Panc1 (cell line): ENCODE measurements around the gene NAA60. TPM values are rescaled to one million over a fixed set of nuclear protein-coding genes. Genes with fewer than 3 reads are reported as not detected.

Experiments used
- ATAC-seq: fragments of 200-7000 bp; cut with Tn5 transposase; 2 replicates; pipeline ENCODE4 v1.9.1; 2020; ENCODE audit warnings: mild to moderate bottlenecking, moderate library complexity
- BruUV-seq: library from RNA; stranded (reverse); fragments of 400-500 nt; replicated peaks from 2 replicates; lab custom pipeline; 2021; lab: Mats Ljungman, UMichigan
- CTCF ChIA-PET: fragments of 300-600 bp; sonication (Branson Sonifier 250); formaldehyde crosslinking; loops from one replicate; lab custom pipeline; 2022; ENCODE audit warnings: antibody characterized with exemption; lab: Charles Lee
- POLR2A ChIA-PET: fragments of 300-600 bp; sonication (Branson Sonifier 250); formaldehyde crosslinking; loops from one replicate; lab custom pipeline; 2022; ENCODE audit warnings: antibody characterized with exemption; lab: Charles Lee
- DNase-seq: peaks from one replicate; pipeline ENCODE4 v3.0.0-alpha.2; 2010; ENCODE audit warnings: low read depth, low spot score
- H3K27ac ChIP-seq: 2 replicates; pipeline ENCODE4 v1.5.1; 2011; ENCODE audit warnings: mild to moderate bottlenecking, low read length, inconsistent platforms
- H3K27me3 ChIP-seq: fragments of 200-500 bp; sonication (Bioruptor generic); 2 replicates; pipeline ENCODE4 v1.6.0; 2014; ENCODE audit warnings: low read length, inconsistent platforms; ENCODE audit not compliant: control insufficient read depth, insufficient read depth
- H3K36me3 ChIP-seq: fragments of 200-500 bp; sonication (Bioruptor generic); 2 replicates; pipeline ENCODE4 v1.5.1; 2014; ENCODE audit warnings: inconsistent platforms, mild to moderate bottlenecking, low read length, moderate library complexity; ENCODE audit not compliant: control insufficient read depth, insufficient read depth
- H3K4me1 ChIP-seq: 2 replicates; pipeline ENCODE4 v1.5.1; 2011; ENCODE audit warnings: inconsistent platforms, mild to moderate bottlenecking, low read length, moderate library complexity; ENCODE audit not compliant: control insufficient read depth, insufficient read depth
- H3K4me3 ChIP-seq, 2 experiments: 2 replicates each; pipeline ENCODE4 v1.5.1; 2011 to 2012; ENCODE audit warnings: low read depth in 2 of 2, low read length in 2 of 2, mild to moderate bottlenecking in 2 of 2, inconsistent platforms in 1 of 2, moderate library complexity in 1 of 2
- H3K9me3 ChIP-seq: fragments of 200-500 bp; sonication (Bioruptor generic); 2 replicates; pipeline ENCODE4 v1.5.1; 2014; ENCODE audit warnings: low read depth, mild to moderate bottlenecking, inconsistent platforms, low read length, moderate library complexity; ENCODE audit not compliant: control insufficient read depth, insufficient read depth
- CTCF ChIP-seq: fragments of 450-650 bp; IDR thresholded peaks from 2 replicates; pipeline ENCODE4 v1.5.1; 2017; ENCODE audit warnings: mild to moderate bottlenecking
- POLR2AphosphoS5 ChIP-seq: IDR thresholded peaks from 2 replicates; pipeline ENCODE4 v1.6.1; 2012; ENCODE audit warnings: mild to moderate bottlenecking, low read depth, low read length, moderate library complexity
- SIN3A ChIP-seq: IDR thresholded peaks from 2 replicates; pipeline ENCODE4 v1.6.1; 2012; ENCODE audit warnings: low read depth, mild to moderate bottlenecking, low read length, moderate library complexity, borderline replicate concordance; ENCODE audit not compliant: insufficient read depth
- TCF7L2 ChIP-seq: IDR thresholded peaks from 2 replicates; pipeline ENCODE4 v1.6.1; 2011; ENCODE audit warnings: mild to moderate bottlenecking, low read depth, low read length, inconsistent platforms
- in situ Hi-C: cut with HindIII; loops from 2 replicates; pipeline ENCODE4 v1.10.0; 2016; ENCODE audit warnings: low sequenced_read_pairs, low pct_unique_long_range_greater_than_20kb
- intact Hi-C: fragments of 100-400 bp; cut with micrococcal nuclease; formaldehyde crosslinking; loops from one replicate; pipeline ENCODE4 v1.10.0; 2022; ENCODE audit not compliant: unreplicated experiment
- total RNA-seq: library from RNA; stranded (reverse); gene quantifications from one replicate; pipeline ENCODE4 v1.2.1, GENCODE V29; 2021; ENCODE audit not compliant: unreplicated experiment
- TF ChIP-seq, protein P1 (sequence below), 2 experiments: IDR thresholded peaks; 2 replicates each; pipeline ENCODE4 v1.6.1; 2011 to 2012; ENCODE audit warnings: low read depth in 2 of 2, control low read depth in 1 of 2, low read length in 1 of 2, mild to moderate bottlenecking in 1 of 2, moderate library complexity in 1 of 2; ENCODE audit not compliant: insufficient read depth in 1 of 2

Gene NAA60
- total RNA-seq, 1 experiment from 2014 or later, result 56.0 TPM

DNA sequence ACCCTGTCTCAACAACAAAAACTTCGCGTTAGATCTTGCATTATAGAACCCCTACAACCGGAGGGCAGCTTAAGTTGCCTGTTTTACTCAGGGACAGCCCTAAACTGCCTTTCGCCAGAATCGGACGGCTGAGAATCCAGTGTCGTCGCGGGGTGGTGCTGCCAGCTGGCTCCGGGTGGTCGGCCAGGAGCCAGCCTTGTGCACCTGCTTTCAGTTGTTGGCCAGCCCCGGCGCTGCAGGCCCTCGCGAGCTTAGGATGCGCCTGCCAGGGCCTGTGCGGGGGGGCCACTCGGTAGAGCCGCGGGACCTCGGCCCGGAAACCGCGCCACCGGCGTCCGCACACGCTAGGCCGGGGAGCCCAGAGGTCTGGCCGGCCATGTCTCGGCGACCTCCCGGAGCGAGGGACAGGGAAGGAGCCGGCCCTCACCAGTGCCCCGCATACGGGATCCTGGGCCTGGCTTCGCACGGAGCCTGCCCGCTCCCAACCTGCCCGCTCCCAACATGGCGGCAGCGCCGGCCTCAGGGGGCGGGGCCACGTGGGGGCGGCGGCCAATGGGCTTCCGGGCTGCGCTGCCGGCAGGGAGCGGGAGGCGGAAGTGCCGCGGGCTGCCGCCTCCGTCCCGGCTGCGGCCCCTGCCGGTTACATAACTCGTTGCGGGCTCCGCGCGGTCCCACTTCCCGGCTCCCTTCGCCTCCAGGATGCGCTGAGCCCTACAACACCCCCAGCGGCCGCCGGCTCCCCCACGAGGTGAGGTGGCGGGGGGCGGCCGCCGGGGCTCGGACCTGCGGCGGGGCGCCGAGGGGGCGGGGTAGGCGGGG lies 14.2 kb downstream of the NAA60 start:
- Histone ChIP-seq H3K4me1 (peaks cover 39% of the 10 kb centered on the region), H3K27me3 (no peaks in the 10 kb centered on the region), H3K4me3 (peak overlapping the region; percentile 73 to 84), H3K36me3 (peaks cover 2% of the 10 kb centered on the region; the same call in 1 of the 2 replicates), H3K27ac (peak overlapping the region; percentile 95), H3K9me3 (no peaks in the 10 kb centered on the region)
- no peak for DNase-seq
- BruUV-seq, result TSS peak; percentile 89
- ATAC-seq, result peak; percentile 95
- POLR2A ChIA-PET, result no interaction called here
- in situ Hi-C loops, result no loop called here
- TF ChIP-seq POLR2AphosphoS5, result peak; percentile 87
- peak; percentile 82; the same call in 1 of the 2 replicates for TF ChIP-seq SIN3A
- TF ChIP-seq TCF7L2, result no peak
- peak; percentile 76 for TF ChIP-seq CTCF
- CTCF ChIA-PET, result interaction anchor here (0.6 kb wide), 1 partner anchor 299 kb away, joined by 4 read pairs; no protein-coding TSS in a partner anchor
- intact Hi-C loops, result no loop called here

- TF ChIP-seq POLR2AphosphoS5, result no peak
- TF ChIP-seq, protein P1, sequence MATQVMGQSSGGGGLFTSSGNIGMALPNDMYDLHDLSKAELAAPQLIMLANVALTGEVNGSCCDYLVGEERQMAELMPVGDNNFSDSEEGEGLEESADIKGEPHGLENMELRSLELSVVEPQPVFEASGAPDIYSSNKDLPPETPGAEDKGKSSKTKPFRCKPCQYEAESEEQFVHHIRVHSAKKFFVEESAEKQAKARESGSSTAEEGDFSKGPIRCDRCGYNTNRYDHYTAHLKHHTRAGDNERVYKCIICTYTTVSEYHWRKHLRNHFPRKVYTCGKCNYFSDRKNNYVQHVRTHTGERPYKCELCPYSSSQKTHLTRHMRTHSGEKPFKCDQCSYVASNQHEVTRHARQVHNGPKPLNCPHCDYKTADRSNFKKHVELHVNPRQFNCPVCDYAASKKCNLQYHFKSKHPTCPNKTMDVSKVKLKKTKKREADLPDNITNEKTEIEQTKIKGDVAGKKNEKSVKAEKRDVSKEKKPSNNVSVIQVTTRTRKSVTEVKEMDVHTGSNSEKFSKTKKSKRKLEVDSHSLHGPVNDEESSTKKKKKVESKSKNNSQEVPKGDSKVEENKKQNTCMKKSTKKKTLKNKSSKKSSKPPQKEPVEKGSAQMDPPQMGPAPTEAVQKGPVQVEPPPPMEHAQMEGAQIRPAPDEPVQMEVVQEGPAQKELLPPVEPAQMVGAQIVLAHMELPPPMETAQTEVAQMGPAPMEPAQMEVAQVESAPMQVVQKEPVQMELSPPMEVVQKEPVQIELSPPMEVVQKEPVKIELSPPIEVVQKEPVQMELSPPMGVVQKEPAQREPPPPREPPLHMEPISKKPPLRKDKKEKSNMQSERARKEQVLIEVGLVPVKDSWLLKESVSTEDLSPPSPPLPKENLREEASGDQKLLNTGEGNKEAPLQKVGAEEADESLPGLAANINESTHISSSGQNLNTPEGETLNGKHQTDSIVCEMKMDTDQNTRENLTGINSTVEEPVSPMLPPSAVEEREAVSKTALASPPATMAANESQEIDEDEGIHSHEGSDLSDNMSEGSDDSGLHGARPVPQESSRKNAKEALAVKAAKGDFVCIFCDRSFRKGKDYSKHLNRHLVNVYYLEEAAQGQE (IDR thresholded peaks at IDR 0.05; ENCODE audit: insufficient read depth in 1 of 2, low read depth in 2 of 2, low read length in 1 of 2), result no peak
- TF ChIP-seq CTCF, result peak; percentile 34; the same call in 1 of the 2 replicates
- no peak for TF ChIP-seq SIN3A
- TF ChIP-seq TCF7L2, result no peak
- ATAC-seq, result peak; percentile 26
- H3K36me3 ChIP-seq, result peaks cover 2% of the 10 kb centered on the region; the same call in 1 of the 2 replicates
- ChIA-PET POLR2A (no interaction called here), CTCF (interaction anchor here (0.6 kb wide), 1 partner anchor 300 kb away, joined by 4 read pairs; no protein-coding TSS in a partner anchor)
- no peak for DNase-seq
- H3K4me3 ChIP-seq, result peak overlapping the region; percentile 73 to 84
- peak overlapping the region; percentile 93 for H3K27ac ChIP-seq
- peaks cover 43% of the 10 kb centered on the region for H3K4me1 ChIP-seq
- in situ Hi-C loops (no loop called here), intact Hi-C loops (no loop called here)
- H3K9me3 ChIP-seq, result no peaks in the 10 kb centered on the region
- BruUV-seq, result no TSS peak
- H3K27me3 ChIP-seq, result no peaks in the 10 kb centered on the region
Observed at GRCh38 chr16:3458278-3458851, 14.9 kb downstream of the NAA60 start.
